A673 (cell line): ENCODE measurements around the gene PKN1.

ENCODE experiments used
- EZH2 ChIP-seq: fragments of 200-600 bp; sonication (generic); IDR thresholded peaks from 2 replicates; pipeline ENCODE4 v1.6.1; 2017; ENCODE audit warnings: borderline replicate concordance, low read depth, mild to moderate bottlenecking, mixed read lengths, antibody characterized with exemption, low read length; ENCODE audit not compliant: poor library complexity, severe bottlenecking
- TF ChIP-seq, protein P1 (sequence below): fragments of 300-800, 200-600 bp; sonication (generic); conservative IDR thresholded peaks from 2 replicates; pipeline ENCODE4 v1.5.1; 2017; ENCODE audit warnings: low read depth, mild to moderate bottlenecking, antibody characterized with exemption, low read length, moderate library complexity, mixed read lengths

DNA sequence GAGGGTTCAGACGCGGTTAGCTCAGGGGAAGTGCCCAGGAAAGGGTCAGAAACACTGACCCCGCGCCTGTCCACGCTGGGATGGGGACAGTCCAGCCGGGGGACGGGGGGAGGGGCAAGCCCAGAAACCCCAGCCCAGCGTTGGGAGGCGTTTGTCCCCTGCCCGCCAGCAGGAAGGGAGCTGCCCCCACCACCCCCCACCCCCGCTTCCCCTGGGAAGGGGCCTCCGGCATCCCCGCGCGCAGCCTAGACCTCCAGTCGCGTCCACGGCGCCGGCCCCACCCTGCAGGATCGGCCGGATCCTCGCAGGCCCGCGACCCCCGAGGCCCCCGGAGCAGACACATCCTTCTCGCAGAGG, 62.5 kb downstream of the PKN1 start:
- TF ChIP-seq, protein P1, sequence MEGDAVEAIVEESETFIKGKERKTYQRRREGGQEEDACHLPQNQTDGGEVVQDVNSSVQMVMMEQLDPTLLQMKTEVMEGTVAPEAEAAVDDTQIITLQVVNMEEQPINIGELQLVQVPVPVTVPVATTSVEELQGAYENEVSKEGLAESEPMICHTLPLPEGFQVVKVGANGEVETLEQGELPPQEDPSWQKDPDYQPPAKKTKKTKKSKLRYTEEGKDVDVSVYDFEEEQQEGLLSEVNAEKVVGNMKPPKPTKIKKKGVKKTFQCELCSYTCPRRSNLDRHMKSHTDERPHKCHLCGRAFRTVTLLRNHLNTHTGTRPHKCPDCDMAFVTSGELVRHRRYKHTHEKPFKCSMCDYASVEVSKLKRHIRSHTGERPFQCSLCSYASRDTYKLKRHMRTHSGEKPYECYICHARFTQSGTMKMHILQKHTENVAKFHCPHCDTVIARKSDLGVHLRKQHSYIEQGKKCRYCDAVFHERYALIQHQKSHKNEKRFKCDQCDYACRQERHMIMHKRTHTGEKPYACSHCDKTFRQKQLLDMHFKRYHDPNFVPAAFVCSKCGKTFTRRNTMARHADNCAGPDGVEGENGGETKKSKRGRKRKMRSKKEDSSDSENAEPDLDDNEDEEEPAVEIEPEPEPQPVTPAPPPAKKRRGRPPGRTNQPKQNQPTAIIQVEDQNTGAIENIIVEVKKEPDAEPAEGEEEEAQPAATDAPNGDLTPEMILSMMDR, result no peak
- no peak for TF ChIP-seq EZH2
